Placental pericyte (primary cell): ENCODE data around the gene C19orf38. TPM values are rescaled to one million over a fixed set of nuclear protein-coding genes. Genes with fewer than 3 reads are reported as not detected.

Experiments
- small RNA-seq: library from RNA; depleted of rRNA; stranded (forward); fragments of <200 nt; gene quantifications from one replicate; pipeline ENCODE3, GENCODE V24; 2012; ENCODE audit warnings: low replicate concordance
- total RNA-seq: library from RNA; depleted of rRNA; stranded (reverse); fragments of >200 nt; gene quantifications from 2 replicates; pipeline ENCODE4 v1.2.3, GENCODE V29; 2012

The C19orf38 gene
- total RNA-seq: not detected in 2 replicates

GRCh38 chr19:10848230-10848856, at the start of gene C19orf38:
C19orf38 (plus strand) TSS chr19:10848415; CDS start chr19:10848509, 94 bp downstream.

GRCh38 chr19:10835754-10836478, 12.3 kb upstream of the C19orf38 start, which contains the start of gene TMED1:
TMED1 (minus strand) TSS chr19:10836212; CDS start chr19:10836191, 21 bp downstream.

DNA sequence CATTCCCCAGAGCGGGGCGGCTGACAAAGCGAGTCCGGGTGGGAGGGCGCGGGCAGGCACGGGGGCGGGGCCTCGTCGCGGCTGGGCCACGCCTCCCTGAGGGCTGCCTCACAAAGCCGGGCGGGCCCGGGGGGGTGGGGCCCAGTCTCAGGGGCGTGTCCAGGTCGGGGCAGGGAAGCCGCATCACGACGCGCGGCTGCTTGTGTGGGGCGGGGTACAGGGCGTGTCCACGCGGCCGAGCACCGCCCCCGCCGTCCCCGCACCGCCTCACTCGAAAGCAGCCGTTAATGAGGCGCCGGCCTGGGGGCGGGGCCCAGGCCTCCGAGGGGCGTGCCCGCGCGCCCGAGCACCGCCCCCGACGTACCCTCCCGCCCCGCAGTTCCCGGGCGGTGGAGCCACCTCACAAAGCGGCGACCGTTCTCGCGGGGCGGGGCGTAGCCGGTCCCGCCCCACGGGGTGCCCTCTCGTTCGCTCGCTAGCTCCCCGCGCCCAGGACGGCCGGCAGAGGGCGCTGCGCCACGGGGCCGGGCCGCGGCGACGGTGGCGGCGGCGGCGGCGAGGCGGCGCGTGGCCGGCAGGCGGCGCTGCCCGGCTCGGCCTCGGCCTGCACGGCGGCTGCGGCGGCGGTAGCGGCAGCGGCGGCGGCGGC, 22.9 kb downstream of the C19orf38 start, which contains the start of gene CARM1:
TSS of gene CARM1 (plus strand) at position 599 of the 649 bp plus-strand sequence. CDS start 150 bp downstream, outside the sequence.

Small RNA genes within 50 kb of the gene (small RNA-seq; reads per million reads assigned to genes)
- 1.2 reads per million, percentile 51 among the genes with 10 or more reads in this experiment for gene MIR199A1
- gene MIR6793: not detected

Other genes with a start within 250 kb of the C19orf38 start
- gene SLC44A2, start 222.9 kb upstream of the C19orf38 start, total RNA-seq: 54.3 and 97.6 TPM in 2 replicates
- gene ILF3, start 194.1 kb upstream of the C19orf38 start, total RNA-seq: 95.6 and 192 TPM in 2 replicates
- gene QTRT1, start 147.0 kb upstream of the C19orf38 start, total RNA-seq: 26.9 and 30.1 TPM in 2 replicates
- 137 and 157 TPM in 2 replicates for gene DNM2, start 130.3 kb upstream of the C19orf38 start, total RNA-seq
- gene TMED1, start 12.2 kb upstream of the C19orf38 start, total RNA-seq: 37.5 and 64.3 TPM in 2 replicates
- 27.1 and 58.0 TPM in 2 replicates for gene CARM1, start 23.1 kb downstream of the C19orf38 start, total RNA-seq
- 131 and 175 TPM in 2 replicates for gene YIPF2, start 80.2 kb downstream of the C19orf38 start, total RNA-seq
- 24.9 and 41.7 TPM in 2 replicates for gene TIMM29, start 80.4 kb downstream of the C19orf38 start, total RNA-seq
- gene SMARCA4, start 112.6 kb downstream of the C19orf38 start, total RNA-seq: 83.6 and 143 TPM in 2 replicates
- 293 and 584 TPM in 2 replicates for gene LDLR, start 241.0 kb downstream of the C19orf38 start, total RNA-seq